Activated naive CD4-positive, alpha-beta T cell treated with anti-CD3 and anti-CD28 coated beads, Interleukin-2, amount 10 ng/mL, durations not matched to agents 7 days and 5 days (primary cell): ENCODE measurements around the gene SPHK1.
A peak's percentile ranks its signal among the peaks of the same experiment; 100 is the strongest.

Source experiments
- CTCF ChIA-PET: fragments of 350-600 bp; sonication (Branson Sonifier 250); formaldehyde crosslinking; loops from one replicate; lab custom pipeline; 2021; ENCODE audit warnings: antibody characterized with exemption; lab: Charles Lee
- DNase-seq: peaks from one replicate; pipeline ENCODE4 v3.0.0-alpha.2; 2020
- H3K27ac Mint-ChIP-seq: one replicate; pipeline ENCODE4 v1.8.0; 2021; ENCODE audit warnings: mild to moderate bottlenecking, moderate library complexity, mixed read lengths
- H3K27me3 Mint-ChIP-seq: one replicate; pipeline ENCODE4 v1.8.0; 2021; ENCODE audit warnings: mild to moderate bottlenecking, mixed read lengths
- H3K36me3 Mint-ChIP-seq: one replicate; pipeline ENCODE4 v1.8.0; 2021; ENCODE audit warnings: mixed read lengths
- H3K4me1 Mint-ChIP-seq: one replicate; pipeline ENCODE4 v1.8.0; 2021; ENCODE audit warnings: mixed read lengths
- H3K4me3 Mint-ChIP-seq: one replicate; pipeline ENCODE4 v1.8.0; 2021; ENCODE audit warnings: mild to moderate bottlenecking, moderate library complexity, mixed read lengths
- H3K9me3 Mint-ChIP-seq: one replicate; pipeline ENCODE4 v1.8.0; 2021; ENCODE audit warnings: mixed read lengths

Gene SPHK1

GRCh38 chr17:76416457-76416856, 32.0 kb downstream of the SPHK1 start:
- Mint-ChIP-seq H3K36me3 (peaks cover 6% of the 10 kb centered on the region), H3K4me3 (no peak overlapping the region), H3K9me3 (no peaks in the 10 kb centered on the region), H3K27me3 (no peaks in the 10 kb centered on the region), H3K4me1 (peaks cover 9% of the 10 kb centered on the region), H3K27ac (no peak overlapping the region)
- CTCF ChIA-PET, result interaction anchor here (3.4 kb wide), 1 partner anchor 19 kb away, joined by 22 read pairs; no protein-coding TSS in a partner anchor
- DNase-seq, result no peak

GRCh38 chr17:76416899-76417298, 32.5 kb downstream of the SPHK1 start:
- Mint-ChIP-seq H3K4me3 (no peak overlapping the region), H3K4me1 (peaks cover 9% of the 10 kb centered on the region), H3K9me3 (no peaks in the 10 kb centered on the region), H3K27me3 (no peaks in the 10 kb centered on the region), H3K27ac (no peak overlapping the region), H3K36me3 (peaks cover 6% of the 10 kb centered on the region)
- DNase-seq, result no peak
- CTCF ChIA-PET, result interaction anchor here (1.3 kb wide), 1 partner anchor 8 kb away, joined by 3 read pairs; no protein-coding TSS in a partner anchor

- H3K36me3 Mint-ChIP-seq, result peaks cover 9% of the 10 kb centered on the region
Observed at GRCh38 chr17:76417499-76418143, 33.2 kb downstream of the SPHK1 start.

GRCh38 chr17:76419576-76420260, 35.3 kb downstream of the SPHK1 start:
- DNase-seq, result no peak
- H3K4me3 Mint-ChIP-seq, result no peak overlapping the region
- CTCF ChIA-PET, result interaction anchor here (1.6 kb wide), 1 partner anchor 34 kb away, joined by 3 read pairs; no protein-coding TSS in a partner anchor
- H3K27me3 Mint-ChIP-seq, result no peaks in the 10 kb centered on the region
- peaks cover 9% of the 10 kb centered on the region for H3K36me3 Mint-ChIP-seq
- peaks cover 9% of the 10 kb centered on the region for H3K4me1 Mint-ChIP-seq
- H3K27ac Mint-ChIP-seq, result peak overlapping the region; percentile 33
- no peaks in the 10 kb centered on the region for H3K9me3 Mint-ChIP-seq

More at GRCh38 chr17:76417499-76418143, 33.2 kb downstream of the SPHK1 start:
- CTCF ChIA-PET, result interaction anchor here (1.3 to 1.6 kb wide), 2 partner anchors 9 to 32 kb away, joined by 3 read pairs; no protein-coding TSS in a partner anchor
- Mint-ChIP-seq H3K4me3 (no peak overlapping the region), H3K4me1 (peaks cover 9% of the 10 kb centered on the region), H3K27ac (peak overlapping the region; percentile 15), H3K9me3 (no peaks in the 10 kb centered on the region), H3K27me3 (no peaks in the 10 kb centered on the region)
- DNase-seq, result no peak

GRCh38 chr17:76420356-76421043, 36.1 kb downstream of the SPHK1 start:
- H3K9me3 Mint-ChIP-seq, result no peaks in the 10 kb centered on the region
- CTCF ChIA-PET, result no interaction called here
- no peak for DNase-seq
- H3K27ac Mint-ChIP-seq, result no peak overlapping the region
- H3K4me3 Mint-ChIP-seq, result no peak overlapping the region
- H3K4me1 Mint-ChIP-seq, result peaks cover 9% of the 10 kb centered on the region
- peaks cover 9% of the 10 kb centered on the region for H3K36me3 Mint-ChIP-seq
- no peaks in the 10 kb centered on the region for H3K27me3 Mint-ChIP-seq

- Mint-ChIP-seq H3K27ac (no peak overlapping the region), H3K36me3 (peaks cover 9% of the 10 kb centered on the region), H3K4me1 (peaks cover 9% of the 10 kb centered on the region), H3K27me3 (no peaks in the 10 kb centered on the region), H3K9me3 (no peaks in the 10 kb centered on the region), H3K4me3 (no peak overlapping the region)
- no peak for DNase-seq
- CTCF ChIA-PET, result no interaction called here
Observed at GRCh38 chr17:76421044-76421407, 36.6 kb downstream of the SPHK1 start.

GRCh38 chr17:76422406-76422805, 38.0 kb downstream of the SPHK1 start:
- DNase-seq, result no peak
- H3K27me3 Mint-ChIP-seq, result no peaks in the 10 kb centered on the region
- peaks cover 6% of the 10 kb centered on the region for H3K4me1 Mint-ChIP-seq
- H3K9me3 Mint-ChIP-seq, result no peaks in the 10 kb centered on the region
- no peak overlapping the region for H3K4me3 Mint-ChIP-seq
- no peak overlapping the region for H3K27ac Mint-ChIP-seq
- CTCF ChIA-PET, result no interaction called here
- peaks cover 8% of the 10 kb centered on the region for H3K36me3 Mint-ChIP-seq

- no peaks in the 10 kb centered on the region for H3K9me3 Mint-ChIP-seq
- no peak for DNase-seq
- CTCF ChIA-PET, result no interaction called here
- H3K27ac Mint-ChIP-seq, result no peak overlapping the region
- no peaks in the 10 kb centered on the region for H3K27me3 Mint-ChIP-seq
- no peak overlapping the region for H3K4me3 Mint-ChIP-seq
- H3K36me3 Mint-ChIP-seq, result peaks cover 5% of the 10 kb centered on the region
- peaks cover 2% of the 10 kb centered on the region for H3K4me1 Mint-ChIP-seq
Observed at GRCh38 chr17:76422860-76423259, 38.5 kb downstream of the SPHK1 start.

GRCh38 chr17:76426853-76427252, 42.4 kb downstream of the SPHK1 start:
- DNase-seq, result no peak
- Mint-ChIP-seq H3K4me3 (no peak overlapping the region), H3K27ac (no peak overlapping the region), H3K9me3 (no peaks in the 10 kb centered on the region), H3K4me1 (no peaks in the 10 kb centered on the region), H3K36me3 (peaks cover 4% of the 10 kb centered on the region), H3K27me3 (no peaks in the 10 kb centered on the region)
- CTCF ChIA-PET, result interaction anchor here (0.7 kb wide), 1 partner anchor 71 kb away, joined by 3 read pairs; no protein-coding TSS in a partner anchor

- Mint-ChIP-seq H3K27me3 (no peaks in the 10 kb centered on the region), H3K4me3 (no peak overlapping the region), H3K36me3 (peaks cover 2% of the 10 kb centered on the region), H3K9me3 (no peaks in the 10 kb centered on the region), H3K4me1 (no peaks in the 10 kb centered on the region), H3K27ac (no peak overlapping the region)
- CTCF ChIA-PET, result interaction anchor here (1.3 kb wide), 1 partner anchor 30 kb away, joined by 4 read pairs; no protein-coding TSS in a partner anchor
- no peak for DNase-seq
Observed at GRCh38 chr17:76427501-76428231, 43.3 kb downstream of the SPHK1 start.

- Mint-ChIP-seq H3K27me3 (no peaks in the 10 kb centered on the region), H3K4me3 (no peak overlapping the region), H3K36me3 (peaks cover 2% of the 10 kb centered on the region), H3K27ac (no peak overlapping the region), H3K9me3 (no peaks in the 10 kb centered on the region), H3K4me1 (no peaks in the 10 kb centered on the region)
- no peak for DNase-seq
- CTCF ChIA-PET, result interaction anchor here (1.3 kb wide), 1 partner anchor 31 kb away, joined by 4 read pairs; no protein-coding TSS in a partner anchor
Observed at GRCh38 chr17:76428511-76428910, 44.1 kb downstream of the SPHK1 start.

GRCh38 chr17:76431509-76431908, 47.1 kb downstream of the SPHK1 start:
- no peak for DNase-seq
- H3K9me3 Mint-ChIP-seq, result no peaks in the 10 kb centered on the region
- peaks cover 2% of the 10 kb centered on the region for H3K36me3 Mint-ChIP-seq
- CTCF ChIA-PET, result no interaction called here
- H3K27me3 Mint-ChIP-seq, result no peaks in the 10 kb centered on the region
- no peak overlapping the region for H3K4me3 Mint-ChIP-seq
- no peaks in the 10 kb centered on the region for H3K4me1 Mint-ChIP-seq
- no peak overlapping the region for H3K27ac Mint-ChIP-seq

GRCh38 chr17:76432004-76432403, 47.6 kb downstream of the SPHK1 start:
- CTCF ChIA-PET, result no interaction called here
- H3K27me3 Mint-ChIP-seq, result no peaks in the 10 kb centered on the region
- H3K9me3 Mint-ChIP-seq, result no peaks in the 10 kb centered on the region
- H3K4me1 Mint-ChIP-seq, result no peaks in the 10 kb centered on the region
- H3K4me3 Mint-ChIP-seq, result no peak overlapping the region
- peaks cover 2% of the 10 kb centered on the region for H3K36me3 Mint-ChIP-seq
- DNase-seq, result no peak
- H3K27ac Mint-ChIP-seq, result no peak overlapping the region
